Measurements from ENCODE around the gene REPS1.
"Not testable (repeated sequence)": the region's sequence is repeated elsewhere in the genome, so short reads cannot be mapped to it uniquely, and the experiment has no call there.

Gene REPS1

GRCh38 chr6:138999949-139000725 lies 12.1 kb upstream of the REPS1 start:
- no peak for DNase-seq

- no peak for DNase-seq
These were observed 9.1 kb upstream of the REPS1 start for GRCh38 chr6:138997136-138997535.

GRCh38 chr6:138996524-138996923 lies 8.5 kb upstream of the REPS1 start:
- DNase-seq = no peak

- not testable (repeated sequence) for DNase-seq
These were observed 5.4 kb upstream of the REPS1 start for GRCh38 chr6:138993410-138993809.

GRCh38 chr6:138992965-138993364 lies 4.9 kb upstream of the REPS1 start:
- not testable (repeated sequence) for DNase-seq

- DNase-seq = no peak
These were observed 3.2 kb upstream of the REPS1 start for GRCh38 chr6:138991206-138991605.

GRCh38 chr6:138989098-138989983 lies 1.3 kb upstream of the REPS1 start:
- DNase-seq = no peak

GRCh38 chr6:138988469-138988834 lies 399 bp upstream of the REPS1 start:
- no peak for DNase-seq

- no peak for DNase-seq
These were observed 892 bp downstream of the REPS1 start for GRCh38 chr6:138987080-138987642.

- no peak for DNase-seq
These were observed 1.5 kb downstream of the REPS1 start for GRCh38 chr6:138986578-138986977.

- no peak for DNase-seq
These were observed 6.6 kb downstream of the REPS1 start for GRCh38 chr6:138981416-138981815.

GRCh38 chr6:138979813-138980668 lies 8.0 kb downstream of the REPS1 start:
- no peak for DNase-seq

- no peak for DNase-seq
These were observed 8.7 kb downstream of the REPS1 start for GRCh38 chr6:138979365-138979764.

- DNase-seq = no peak
These were observed 9.8 kb downstream of the REPS1 start for GRCh38 chr6:138978229-138978628.

- DNase-seq = no peak
These were observed 10.3 kb downstream of the REPS1 start for GRCh38 chr6:138977646-138978167.

GRCh38 chr6:138977242-138977641 lies 10.8 kb downstream of the REPS1 start:
- no peak for DNase-seq

GRCh38 chr6:138975815-138976214 lies 12.2 kb downstream of the REPS1 start:
- no peak for DNase-seq

- peak; percentile 34 to 35 for DNase-seq
These were observed 14.4 kb downstream of the REPS1 start for GRCh38 chr6:138973466-138974153.

GRCh38 chr6:138972226-138972665 lies 15.8 kb downstream of the REPS1 start:
- DNase-seq = no peak

GRCh38 chr6:138971601-138972000 lies 16.5 kb downstream of the REPS1 start:
- DNase-seq = no peak

GRCh38 chr6:138970856-138971425 lies 17.1 kb downstream of the REPS1 start:
- DNase-seq = peak; percentile 53 to 81

All from SW 1271 (cell line).